Measurements from ENCODE around the gene ACOX1. TPM values are rescaled to one million over a fixed set of nuclear protein-coding genes. Genes with fewer than 3 reads are reported as not detected.

ACOX1 gene
- total RNA-seq, 2 experiments from 2014 or later = 14.5 to 17.9 TPM

DNA sequence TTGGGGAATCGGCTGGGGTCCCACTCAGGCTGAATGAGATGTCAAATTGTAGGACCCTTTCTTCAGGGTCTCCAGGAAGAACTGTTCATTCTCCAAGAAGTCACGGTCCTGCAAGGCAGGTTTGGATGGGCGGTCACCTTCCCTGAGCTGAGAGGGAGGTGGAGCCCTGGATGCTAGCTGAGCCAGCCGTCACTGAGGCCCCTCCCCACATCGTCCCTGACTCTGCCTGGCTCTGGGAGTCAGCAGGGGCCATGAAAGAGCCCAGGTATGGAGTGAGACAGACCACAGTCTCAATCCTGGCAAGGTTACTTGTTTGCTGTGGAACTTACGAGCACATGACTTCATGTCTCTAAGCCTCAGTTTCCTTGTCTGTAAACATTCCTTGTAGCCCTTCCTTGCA is 68.3 kb downstream of the ACOX1 start:
- Mint-ChIP-seq H3K27ac (no peak overlapping the region), H3K9me3 (no peaks in the 10 kb centered on the region), H3K4me3 (no peak overlapping the region), H3K36me3 (ENCODE audit: low read depth) (no peaks in the 10 kb centered on the region), H3K27me3 (no peaks in the 10 kb centered on the region), H3K4me1 (ENCODE audit: low read depth) (no peaks in the 10 kb centered on the region)
- Histone ChIP-seq H3K4me3 (ENCODE audit: low read length) (no peak overlapping the region), H3K27ac (ENCODE audit: low read depth in 1 of 2, low read length in 2 of 2) (no peak overlapping the region), H3K27me3 (ENCODE audit: control insufficient read depth in 1 of 2, insufficient read depth in 2 of 2, low read length in 2 of 2) (no peaks in the 10 kb centered on the region), H3K4me1 (ENCODE audit: insufficient read depth, low read length) (peaks cover 11% of the 10 kb centered on the region), H3K36me3 (ENCODE audit: insufficient read depth, low read length) (no peaks in the 10 kb centered on the region), H3K9me3 (ENCODE audit: control insufficient read depth in 1 of 2, insufficient read depth in 1 of 2, low read length in 2 of 2) (no peaks in the 10 kb centered on the region)
- TF ChIP-seq, protein P1, sequence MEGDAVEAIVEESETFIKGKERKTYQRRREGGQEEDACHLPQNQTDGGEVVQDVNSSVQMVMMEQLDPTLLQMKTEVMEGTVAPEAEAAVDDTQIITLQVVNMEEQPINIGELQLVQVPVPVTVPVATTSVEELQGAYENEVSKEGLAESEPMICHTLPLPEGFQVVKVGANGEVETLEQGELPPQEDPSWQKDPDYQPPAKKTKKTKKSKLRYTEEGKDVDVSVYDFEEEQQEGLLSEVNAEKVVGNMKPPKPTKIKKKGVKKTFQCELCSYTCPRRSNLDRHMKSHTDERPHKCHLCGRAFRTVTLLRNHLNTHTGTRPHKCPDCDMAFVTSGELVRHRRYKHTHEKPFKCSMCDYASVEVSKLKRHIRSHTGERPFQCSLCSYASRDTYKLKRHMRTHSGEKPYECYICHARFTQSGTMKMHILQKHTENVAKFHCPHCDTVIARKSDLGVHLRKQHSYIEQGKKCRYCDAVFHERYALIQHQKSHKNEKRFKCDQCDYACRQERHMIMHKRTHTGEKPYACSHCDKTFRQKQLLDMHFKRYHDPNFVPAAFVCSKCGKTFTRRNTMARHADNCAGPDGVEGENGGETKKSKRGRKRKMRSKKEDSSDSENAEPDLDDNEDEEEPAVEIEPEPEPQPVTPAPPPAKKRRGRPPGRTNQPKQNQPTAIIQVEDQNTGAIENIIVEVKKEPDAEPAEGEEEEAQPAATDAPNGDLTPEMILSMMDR (IDR thresholded peaks at IDR 0.05) = no peak
- no peak for ATAC-seq (ENCODE audit: poor library complexity)
- intact Hi-C loops (cut with DNase I, micrococcal nuclease) = no loop called here
- no peak for DNase-seq
- POLR2A ChIA-PET = interaction anchor here (1.8 kb wide), 1 partner anchor 56 kb away, joined by 7 read pairs; the partner anchor contains the start of gene WBP2
- CTCF ChIA-PET = interaction anchor here (1.4 kb wide), 1 partner anchor 104 kb away, joined by 4 read pairs; no protein-coding TSS in a partner anchor

DNA sequence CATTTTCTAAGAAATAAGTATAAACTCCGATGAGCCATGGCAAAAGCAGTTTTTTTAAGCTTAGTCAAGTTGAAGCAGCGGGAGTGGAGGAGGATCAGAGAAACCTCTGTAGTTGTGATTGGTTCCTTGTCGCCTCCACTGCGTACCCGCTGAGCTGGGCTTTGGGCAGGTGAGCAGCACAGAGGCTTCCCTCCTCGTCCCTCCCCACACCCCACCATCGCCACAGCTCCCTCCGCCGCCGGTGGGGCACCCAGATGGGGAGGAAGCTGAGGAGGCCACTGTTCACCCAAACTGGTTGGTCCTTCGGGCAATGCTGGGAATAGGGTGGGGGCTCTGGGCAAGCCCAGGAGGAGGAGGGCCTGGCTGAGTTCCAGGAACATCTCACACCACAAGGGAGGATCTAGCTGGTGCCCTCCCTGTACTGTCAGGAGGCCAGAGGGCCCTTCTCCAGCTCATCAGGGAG is 69.1 kb downstream of the ACOX1 start:
- intact Hi-C loops (cut with DNase I, micrococcal nuclease) = loop anchor here (5.0 to 10.0 kb wide), 3 partner anchors 245 to 385 kb away; partner anchors contain the start of genes RECQL5 (in 1 of the 2) and SAP30BP (in 1 of the 2)
- H3K27ac Mint-ChIP-seq = no peak overlapping the region
- no peaks in the 10 kb centered on the region for H3K36me3 ChIP-seq (ENCODE audit: insufficient read depth, low read length)
- H3K4me3 Mint-ChIP-seq = no peak overlapping the region
- ChIA-PET POLR2A (interaction anchor here (1.8 kb wide), 1 partner anchor 55 kb away, joined by 7 read pairs; the partner anchor contains the start of gene WBP2), CTCF (interaction anchor here (0.8 to 1.4 kb wide), 2 partner anchors 32 to 104 kb away, joined by 3 to 4 read pairs; no protein-coding TSS in a partner anchor)
- ATAC-seq (ENCODE audit: poor library complexity) (no peak), DNase-seq (peak in 1 of 14 experiments; percentile 14)
- H3K27ac ChIP-seq (ENCODE audit: low read depth in 1 of 2, low read length in 2 of 2) = no peak overlapping the region
- H3K36me3 Mint-ChIP-seq (ENCODE audit: low read depth) = peaks cover under 1% of the 10 kb centered on the region
- TF ChIP-seq, protein P1 (IDR thresholded peaks at IDR 0.05) = no peak
- no peaks in the 10 kb centered on the region for H3K27me3 Mint-ChIP-seq
- no peaks in the 10 kb centered on the region for H3K9me3 ChIP-seq (ENCODE audit: control insufficient read depth in 1 of 2, insufficient read depth in 1 of 2, low read length in 2 of 2)
- H3K27me3 ChIP-seq (ENCODE audit: control insufficient read depth in 1 of 2, insufficient read depth in 2 of 2, low read length in 2 of 2) = no peaks in the 10 kb centered on the region
- H3K4me1 Mint-ChIP-seq (ENCODE audit: low read depth) = no peaks in the 10 kb centered on the region
- H3K4me1 ChIP-seq (ENCODE audit: insufficient read depth, low read length) = peaks cover 20% of the 10 kb centered on the region
- H3K4me3 ChIP-seq (ENCODE audit: low read length) = no peak overlapping the region
- no peaks in the 10 kb centered on the region for H3K9me3 Mint-ChIP-seq

GRCh38 chr17:75909051-75909811 is 69.7 kb downstream of the ACOX1 start:
- Mint-ChIP-seq H3K9me3 (no peaks in the 10 kb centered on the region), H3K36me3 (ENCODE audit: low read depth) (peaks cover 4% of the 10 kb centered on the region), H3K4me3 (no peak overlapping the region), H3K4me1 (ENCODE audit: low read depth) (no peaks in the 10 kb centered on the region), H3K27me3 (no peaks in the 10 kb centered on the region), H3K27ac (no peak overlapping the region)
- H3K36me3 ChIP-seq (ENCODE audit: insufficient read depth, low read length) = no peaks in the 10 kb centered on the region
- H3K4me3 ChIP-seq (ENCODE audit: low read length) = no peak overlapping the region
- TF ChIP-seq, protein P1 (IDR thresholded peaks at IDR 0.05) = no peak
- ChIA-PET POLR2A (interaction anchor here (1.8 kb wide), 1 partner anchor 54 kb away, joined by 7 read pairs; the partner anchor contains the start of gene WBP2), CTCF (interaction anchor here (0.8 kb wide), 1 partner anchor 32 kb away, joined by 3 read pairs; no protein-coding TSS in a partner anchor)
- H3K4me1 ChIP-seq (ENCODE audit: insufficient read depth, low read length) = peaks cover 22% of the 10 kb centered on the region
- H3K9me3 ChIP-seq (ENCODE audit: control insufficient read depth in 1 of 2, insufficient read depth in 1 of 2, low read length in 2 of 2) = no peaks in the 10 kb centered on the region
- no peak for DNase-seq
- intact Hi-C loops (cut with DNase I, micrococcal nuclease) = loop anchor here (5.0 to 10.0 kb wide), 3 partner anchors 244 to 386 kb away; partner anchors contain the start of genes RECQL5 (in 1 of the 2) and SAP30BP (in 1 of the 2)
- no peak for ATAC-seq (ENCODE audit: poor library complexity)
- no peaks in the 10 kb centered on the region for H3K27me3 ChIP-seq (ENCODE audit: control insufficient read depth in 1 of 2, insufficient read depth in 2 of 2, low read length in 2 of 2)
- no peak overlapping the region for H3K27ac ChIP-seq (ENCODE audit: low read depth in 1 of 2, low read length in 2 of 2)

Measured in CD4-positive, alpha-beta T cell (primary cell).